NCI-H2107 treated with DMSO at 0.1 percent for 48 hours (cell line): Measurements from ENCODE around the gene RNF112.
"Not testable (repeated sequence)": the region's sequence is repeated elsewhere in the genome, so short reads cannot be mapped to it uniquely, and the experiment has no call there.

Experiments used
- DNase-seq: peaks from one replicate; lab custom pipeline; 2025; ENCODE audit not compliant: unreplicated experiment; lab: John Stamatoyannopoulos, UW

RNF112 gene

GRCh38 chr17:19413761-19414160, 2.7 kb downstream of the RNF112 start:
- no peak for DNase-seq

GRCh38 chr17:19414396-19415280, 3.6 kb downstream of the RNF112 start:
- no peak for DNase-seq

GRCh38 chr17:19415311-19415710, 4.3 kb downstream of the RNF112 start:
- no peak for DNase-seq

- no peak for DNase-seq
Observed at GRCh38 chr17:19415806-19416775, 5.1 kb downstream of the RNF112 start.

- no peak for DNase-seq
Observed at GRCh38 chr17:19417611-19418010, 6.6 kb downstream of the RNF112 start.

- DNase-seq: no peak
Observed at GRCh38 chr17:19418251-19418992, 7.4 kb downstream of the RNF112 start.

GRCh38 chr17:19421219-19421618, 10.2 kb downstream of the RNF112 start:
- DNase-seq: no peak

- DNase-seq: no peak
Observed at GRCh38 chr17:19421926-19422325, 10.9 kb downstream of the RNF112 start.

- no peak for DNase-seq
Observed at GRCh38 chr17:19424934-19425868, 14.2 kb downstream of the RNF112 start.

- DNase-seq: no peak
Observed at GRCh38 chr17:19426631-19427030, 15.6 kb downstream of the RNF112 start.

GRCh38 chr17:19431691-19432090, 20.7 kb downstream of the RNF112 start:
- no peak for DNase-seq

- DNase-seq: no peak
Observed at GRCh38 chr17:19433255-19433654, 22.2 kb downstream of the RNF112 start.

GRCh38 chr17:19433727-19434340, 22.8 kb downstream of the RNF112 start:
- no peak for DNase-seq

GRCh38 chr17:19440421-19440820, 29.4 kb downstream of the RNF112 start:
- DNase-seq: no peak

- DNase-seq: not testable (repeated sequence)
Observed at GRCh38 chr17:19441288-19441687, 30.3 kb downstream of the RNF112 start.

- DNase-seq: no peak
Observed at GRCh38 chr17:19442731-19443130, 31.7 kb downstream of the RNF112 start.

- no peak for DNase-seq
Observed at GRCh38 chr17:19443148-19443547, 32.1 kb downstream of the RNF112 start.

GRCh38 chr17:19445105-19445504, 34.1 kb downstream of the RNF112 start:
- no peak for DNase-seq

GRCh38 chr17:19446577-19446976, 35.5 kb downstream of the RNF112 start:
- DNase-seq: not testable (repeated sequence)
